DOHH2 (cell line): ENCODE results near the gene POGLUT2.

Experiments used
- EZH2phosphoT487 ChIP-seq: fragments of 200-600 bp; sonication (generic); IDR thresholded peaks from 2 replicates; pipeline ENCODE4 v1.6.1; 2017; ENCODE audit warnings: borderline replicate concordance, mild to moderate bottlenecking, antibody characterized with exemption, low read length, moderate library complexity, mixed read lengths
- TF ChIP-seq, protein P1 (sequence below): fragments of 200-600 bp; sonication (generic); IDR thresholded peaks from one replicate; pipeline ENCODE4 v1.5.1; 2014; ENCODE audit warnings: antibody characterized with exemption, mild to moderate bottlenecking, low read depth, low read length; ENCODE audit not compliant: poor library complexity, severe bottlenecking

DNA sequence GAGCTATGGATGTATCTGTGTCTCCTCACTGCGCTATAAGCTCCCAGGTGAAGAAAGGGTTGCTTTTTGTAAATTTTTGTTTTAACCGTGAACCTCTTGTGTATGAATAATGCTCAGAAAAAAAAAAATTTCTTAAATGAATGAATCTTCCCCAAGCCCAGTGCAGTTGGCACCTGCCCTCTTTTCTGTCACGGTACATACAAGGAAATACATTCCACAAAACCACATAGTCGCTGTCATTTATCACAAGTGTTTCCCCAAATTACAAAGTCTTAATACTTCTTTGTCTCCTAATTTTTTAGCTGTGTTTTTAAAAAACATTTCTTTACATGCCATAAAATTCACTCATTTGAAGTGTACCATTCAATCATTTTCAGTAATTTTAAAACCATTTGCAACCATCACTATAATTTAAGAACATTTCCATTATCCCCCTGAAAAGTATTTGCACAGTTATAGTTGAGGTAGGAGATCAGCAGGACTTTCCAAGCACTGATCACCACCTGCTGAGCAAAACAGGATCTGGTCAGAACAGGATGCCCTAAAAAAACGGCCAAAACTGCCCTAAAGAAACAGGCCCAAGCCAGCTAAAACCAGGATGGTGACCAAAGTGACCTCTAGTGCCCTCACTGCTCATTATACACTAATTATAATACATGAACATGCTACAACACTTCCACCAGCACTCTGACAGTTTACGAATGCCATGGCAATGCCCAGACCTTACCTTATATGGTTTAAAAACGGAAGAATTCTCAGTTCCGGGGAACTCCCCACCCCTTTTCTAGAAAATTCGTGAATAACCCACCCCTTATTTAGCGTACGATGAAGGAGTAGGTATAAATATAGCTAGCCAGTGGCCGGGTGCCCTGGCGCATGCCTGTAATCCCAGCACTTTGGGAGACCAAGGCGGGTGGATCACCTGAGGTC lies 23.9 kb downstream of the POGLUT2 start:
- TF ChIP-seq, protein P1, sequence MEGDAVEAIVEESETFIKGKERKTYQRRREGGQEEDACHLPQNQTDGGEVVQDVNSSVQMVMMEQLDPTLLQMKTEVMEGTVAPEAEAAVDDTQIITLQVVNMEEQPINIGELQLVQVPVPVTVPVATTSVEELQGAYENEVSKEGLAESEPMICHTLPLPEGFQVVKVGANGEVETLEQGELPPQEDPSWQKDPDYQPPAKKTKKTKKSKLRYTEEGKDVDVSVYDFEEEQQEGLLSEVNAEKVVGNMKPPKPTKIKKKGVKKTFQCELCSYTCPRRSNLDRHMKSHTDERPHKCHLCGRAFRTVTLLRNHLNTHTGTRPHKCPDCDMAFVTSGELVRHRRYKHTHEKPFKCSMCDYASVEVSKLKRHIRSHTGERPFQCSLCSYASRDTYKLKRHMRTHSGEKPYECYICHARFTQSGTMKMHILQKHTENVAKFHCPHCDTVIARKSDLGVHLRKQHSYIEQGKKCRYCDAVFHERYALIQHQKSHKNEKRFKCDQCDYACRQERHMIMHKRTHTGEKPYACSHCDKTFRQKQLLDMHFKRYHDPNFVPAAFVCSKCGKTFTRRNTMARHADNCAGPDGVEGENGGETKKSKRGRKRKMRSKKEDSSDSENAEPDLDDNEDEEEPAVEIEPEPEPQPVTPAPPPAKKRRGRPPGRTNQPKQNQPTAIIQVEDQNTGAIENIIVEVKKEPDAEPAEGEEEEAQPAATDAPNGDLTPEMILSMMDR, result no peak
- no peak for TF ChIP-seq EZH2phosphoT487
